K562 (cell line): Measurements from ENCODE around the gene ARHGEF16. TPM values are rescaled to one million over a fixed set of nuclear protein-coding genes. Genes with fewer than 3 reads are reported as not detected.

ENCODE experiments used
- ATAC-seq: fragments of 200-7000 bp; cut with Tn5 transposase; 3 replicates; pipeline ENCODE4 v1.9.1; 2020; ENCODE audit warnings: moderate library complexity
- BruUV-seq: library from RNA; stranded (reverse); fragments of 400-500 nt; replicated peaks from 2 replicates; lab custom pipeline; 2021; lab: Mats Ljungman, UMichigan
- CTCF ChIA-PET: fragments of 300-600 bp; formaldehyde crosslinking; extraction: SDS; loops from one replicate; lab custom pipeline; 2021; ENCODE audit warnings: low intra/inter-chr PET ratio; lab: Yijun Ruan, JAX
- POLR2A ChIA-PET: fragments of 300-600, 350-650 bp; sonication (Branson Sonifier 250); formaldehyde crosslinking; extraction: SDS; loops from one replicate; lab custom pipeline; 2021; ENCODE audit warnings: antibody characterized with exemption, inconsistent platforms; lab: Yijun Ruan, JAX
- DNase-seq, 4 experiments: peaks; one replicate each; pipeline versions ENCODE4 v3.0.0 to v3.0.0-alpha.2; 2011 to 2018; ENCODE audit warnings: low spot score in 3 of 4, mixed read lengths in 3 of 4; ENCODE audit errors: extremely low read depth in 1 of 4
- FAIRE-seq: peaks from 2 replicates; lab custom pipeline; 2011; peaks lifted over from hg19 to GRCh38; lab: Jason Lieb, UNC
- H2AFZ ChIP-seq: 2 replicates; pipeline ENCODE4 v1.6.0; 2011; ENCODE audit warnings: low read depth, low read length, control low read depth, inconsistent platforms
- H3K27ac ChIP-seq: fragments of 200-600 bp; 3 replicates; pipeline ENCODE4 v1.8.0; 2011; ENCODE audit warnings: low read depth, mild to moderate bottlenecking, control low read depth, inconsistent platforms, low read length, moderate library complexity, mixed read lengths; ENCODE audit errors: extremely low read depth
- H3K27me3 ChIP-seq, 2 experiments: fragments of 300-600 bp in 1 of 2; 2 replicates in 1 of 2; 3 replicates in 1 of 2; pipeline versions ENCODE4 v1.6.0 to v1.8.0; 2011; ENCODE audit warnings: inconsistent platforms in 2 of 2, low read length in 2 of 2, mild to moderate bottlenecking in 1 of 2, mixed read lengths in 1 of 2, moderate library complexity in 1 of 2; ENCODE audit not compliant: control insufficient read depth in 2 of 2, insufficient read depth in 2 of 2
- H3K36me3 ChIP-seq: fragments of 300-600 bp; 3 replicates; pipeline ENCODE4 v1.8.0; 2011; ENCODE audit warnings: mild to moderate bottlenecking, low read length, inconsistent platforms; ENCODE audit not compliant: control insufficient read depth, insufficient read depth
- H3K4me1 ChIP-seq, 2 experiments: fragments of 200-600 bp in 1 of 2; replicated peaks in 1 of 2; 2 replicates in 1 of 2; 3 replicates in 1 of 2; pipeline versions ENCODE4 v1.5.1 to v1.8.0; 2011; ENCODE audit warnings: inconsistent platforms in 2 of 2, low read length in 2 of 2, mild to moderate bottlenecking in 1 of 2, mixed read lengths in 1 of 2, moderate library complexity in 1 of 2; ENCODE audit not compliant: control insufficient read depth in 2 of 2, insufficient read depth in 2 of 2
- H3K4me2 ChIP-seq: 2 replicates; pipeline ENCODE4 v1.6.1; 2011; ENCODE audit warnings: low read length, control low read depth, inconsistent platforms, mixed read lengths; ENCODE audit not compliant: insufficient read depth
- H3K4me3 ChIP-seq: fragments of 200-600 bp; sonication (generic), shearing (Covaris generic); 2 replicates; pipeline ENCODE4 v1.5.1; 2016; ENCODE audit warnings: control low read depth, inconsistent platforms
- H3K79me2 ChIP-seq: fragments of 200-600 bp; 3 replicates; pipeline ENCODE4 v1.8.0; 2011; ENCODE audit warnings: low read length, inconsistent platforms; ENCODE audit not compliant: control insufficient read depth, insufficient read depth
- H3K9ac ChIP-seq, 2 experiments: 2 replicates each; pipeline versions ENCODE4 v1.6.0 to v1.6.1; 2011; ENCODE audit warnings: low read depth in 2 of 2, low read length in 2 of 2, control low read depth in 1 of 2, inconsistent platforms in 1 of 2, mild to moderate bottlenecking in 1 of 2, mixed read lengths in 1 of 2; ENCODE audit not compliant: insufficient read depth in 1 of 2
- H3K9me1 ChIP-seq: one replicate; pipeline ENCODE4 v1.6.0; 2011; ENCODE audit warnings: inconsistent platforms, mild to moderate bottlenecking, low read length, moderate library complexity; ENCODE audit not compliant: control insufficient read depth, insufficient read depth
- H3K9me3 ChIP-seq: replicated peaks from 2 replicates; pipeline ENCODE4 v1.5.1; 2011; ENCODE audit warnings: low read depth, low read length, inconsistent platforms; ENCODE audit not compliant: control insufficient read depth, insufficient read depth
- H4K20me1 ChIP-seq: replicated peaks from 2 replicates; pipeline ENCODE4 v1.6.1; 2011; ENCODE audit warnings: low read length, inconsistent platforms, mixed read lengths; ENCODE audit not compliant: control insufficient read depth, insufficient read depth
- CC2D1A ChIP-seq: fragments of 450-650 bp; IDR thresholded peaks from 2 replicates; pipeline ENCODE4 v1.6.1; 2017; ENCODE audit warnings: mild to moderate bottlenecking
- CREB1 ChIP-seq, 2 experiments: sonication (generic) in 1 of 2; formaldehyde crosslinking in 1 of 2; IDR thresholded peaks; 2 replicates each; pipeline versions ENCODE4 v1.6.1 to v1.8.0; 2012 to 2022; ENCODE audit warnings: inconsistent platforms in 1 of 2, mild to moderate bottlenecking in 1 of 2, missing genetic modification reagents in 1 of 2, moderate library complexity in 1 of 2
- ETV1 ChIP-seq: fragments of 450-650 bp; conservative IDR thresholded peaks from 2 replicates; pipeline ENCODE4 v1.6.1; 2016; ENCODE audit warnings: missing genetic modification characterization, control low read depth, low read depth, missing compliant biosample characterization
- FOXA3 ChIP-seq, 2 experiments: fragments of 450-650 bp in 1 of 2; sonication (generic) in 1 of 2; formaldehyde crosslinking; IDR thresholded peaks in 1 of 2; conservative IDR thresholded peaks in 1 of 2; 2 replicates each; pipeline versions ENCODE4 v1.4.0 to v1.8.0; 2020 to 2022; ENCODE audit warnings: mild to moderate bottlenecking in 2 of 2, missing genetic modification reagents in 1 of 2
- GATAD2B ChIP-seq: fragments of 450-650 bp; IDR thresholded peaks from 2 replicates; pipeline ENCODE4 v1.6.1; 2017; ENCODE audit warnings: mild to moderate bottlenecking, borderline replicate concordance
- GTF2F1 ChIP-seq: IDR thresholded peaks from 2 replicates; pipeline ENCODE4 v1.6.1; 2011; ENCODE audit warnings: low read depth, low read length, improper control_type of control experiment
- HIVEP1 ChIP-seq: fragments of 250-450 bp; sonication (Bioruptor Pico); IDR thresholded peaks from 2 replicates; pipeline ENCODE4 v1.4.0; 2020; ENCODE audit warnings: mild to moderate bottlenecking
- HNRNPH1 ChIP-seq: fragments of 200-400 bp; formaldehyde crosslinking; optimal IDR thresholded peaks from 2 replicates; pipeline ENCODE3; 2017; ENCODE audit warnings: low read depth, mild to moderate bottlenecking, low read length, moderate library complexity
- KDM5B ChIP-seq: fragments of 200-600 bp; sonication (generic); IDR thresholded peaks from 2 replicates; pipeline ENCODE4 v1.6.1; 2012; ENCODE audit warnings: low read depth, mild to moderate bottlenecking, moderate library complexity, low read length, control low read depth, inconsistent platforms; ENCODE audit not compliant: insufficient replicate concordance
- KLF16 ChIP-seq: IDR thresholded peaks from 2 replicates; pipeline ENCODE4 v1.6.1; 2016; ENCODE audit warnings: antibody characterized with exemption
- MEIS2 ChIP-seq: fragments of 450-650 bp; IDR thresholded peaks from 2 replicates; pipeline ENCODE4 v1.6.1; 2014; ENCODE audit warnings: mild to moderate bottlenecking; ENCODE audit not compliant: partially characterized antibody
- NFIC ChIP-seq: fragments of 450-650 bp; IDR thresholded peaks from 2 replicates; pipeline ENCODE4 v1.6.1; 2017; ENCODE audit warnings: mild to moderate bottlenecking, inconsistent platforms
- NR2C1 ChIP-seq, 2 experiments: fragments of 450-650 bp; IDR thresholded peaks; 2 replicates each; pipeline ENCODE4 v1.6.1; 2017; ENCODE audit warnings: mild to moderate bottlenecking in 2 of 2, antibody characterized with exemption in 1 of 2, inconsistent platforms in 1 of 2, missing compliant biosample characterization in 1 of 2, missing genetic modification characterization in 1 of 2
- PRPF4 ChIP-seq: fragments of 200-400 bp; formaldehyde crosslinking; IDR thresholded peaks from one replicate; pipeline ENCODE4 v1.6.1; 2017; ENCODE audit warnings: low read length, low read depth, mild to moderate bottlenecking; ENCODE audit not compliant: insufficient read depth, poor library complexity, severe bottlenecking
- RFX1 ChIP-seq: fragments of 450-650 bp; IDR thresholded peaks from 2 replicates; pipeline ENCODE4 v1.6.1; 2016; ENCODE audit warnings: mild to moderate bottlenecking, moderate library complexity
- ZNF280A ChIP-seq: fragments of 450-650 bp; IDR thresholded peaks from 2 replicates; pipeline ENCODE4 v1.6.1; 2018; ENCODE audit warnings: mild to moderate bottlenecking, low read depth; ENCODE audit not compliant: partially characterized antibody
- ZNF395 ChIP-seq: fragments of 200-800 bp; sonication (Bioruptor generic); IDR thresholded peaks from 2 replicates; pipeline ENCODE4 v1.6.1; 2017; ENCODE audit warnings: missing genetic modification characterization, missing compliant biosample characterization
- ZNF511 ChIP-seq: sonication (generic); formaldehyde crosslinking; IDR thresholded peaks from 2 replicates; pipeline ENCODE4 v1.8.0; 2022; ENCODE audit warnings: mild to moderate bottlenecking, missing genetic modification reagents
- ZNF668 ChIP-seq: fragments of 250-450 bp; sonication (Bioruptor Pico); IDR thresholded peaks from 2 replicates; pipeline ENCODE4 v1.8.0; 2022; ENCODE audit warnings: mild to moderate bottlenecking, inconsistent platforms
- WGBS: fragments of 100-300 bp; shearing (Covaris generic); methylation state at CpG from one replicate; pipeline ENCODE4 v1.1.6; 2016; ENCODE audit warnings: low coverage, mixed read lengths; ENCODE audit not compliant: insufficient coverage; ENCODE audit errors: missing lambda C conversion rate; 5-methylcytosine and 5-hydroxymethylcytosine counted together
- in situ Hi-C: fragments of 300-500 bp; cut with MboI; formaldehyde crosslinking; loops from 4 replicates; pipeline ENCODE4 v1.15.0; 2018; ENCODE audit warnings: inconsistent platforms, mixed read lengths
- intact Hi-C: fragments of 100-400 bp; cut with micrococcal nuclease; formaldehyde crosslinking; loops from 2 replicates; pipeline ENCODE4 v1.14.2; 2022
- polyA plus RNA-seq, 8 experiments: library from polyadenylated mRNA; depleted of rRNA in 4 of 8; stranded (reverse) in 5 of 8; unstranded in 3 of 8; fragments of >200 nt; fragmentation: Nextera tagmentation in 2 of 8; fragmentation: Illumina TruSeq in 1 of 8; extraction: Ambion mirVana in 2 of 8; extraction: Trizol in 1 of 8; gene quantifications; 2 replicates each; pipeline versions ENCODE4 v1.2.1 to v1.2.3, GENCODE V29; 2011 to 2014; ENCODE audit warnings: inconsistent platforms in 1 of 8, missing spikeins in 1 of 8
- total RNA-seq, 7 experiments: library from RNA; depleted of rRNA in 6 of 7; stranded (reverse); fragments of >200 nt in 6 of 7; fragmentation: Illumina TruSeq in 2 of 7; extraction: Trizol in 2 of 7; gene quantifications; 2 replicates each; pipeline versions ENCODE4 v1.2.1 to v1.2.3, GENCODE V29; 2011 to 2021; ENCODE audit warnings: low replicate concordance in 1 of 7

Gene ARHGEF16
- total and polyA plus RNA-seq, 9 of the 15 experiments (the other 6 are each of a cell fraction or from before 2014, with no cell fraction given): 0.15 to 1.2 (median 0.49) TPM; not detected in 2

- TF ChIP-seq ZNF511 (no peak), PRPF4 (no peak), HIVEP1 (CRISPR knock-in tag) (no peak), GATAD2B (no peak), FOXA3 (CRISPR knock-in tag; conservative IDR thresholded peaks at IDR 0.05 in 1 of 2, IDR thresholded peaks at IDR 0.05 in 1 of 2) (no peak)
These were observed 12.6 kb upstream of the ARHGEF16 start (continued) for GRCh38 chr1:3441880-3442279.

- Histone ChIP-seq H3K9me1 (no peaks in the 10 kb centered on the region), H4K20me1 (peaks cover 3% of the 10 kb centered on the region; the same call in 1 of the 2 replicates), H3K9me3 (no peaks in the 10 kb centered on the region), H3K4me2 (no peak overlapping the region), H3K4me1 (no peaks in the 10 kb centered on the region), H3K27me3 (peaks cover 29 to 56% of the 10 kb centered on the region in 2 experiments; a peak in 4 of 5 replicates), H2AFZ (no peak overlapping the region), H3K36me3 (no peaks in the 10 kb centered on the region), H3K27ac (no peak overlapping the region), H3K9ac (no peak overlapping the region), H3K79me2 (no peaks in the 10 kb centered on the region), H3K4me3 (no peak overlapping the region)
- under 1% methylated on average over 13 of the region's 13 CpGs for WGBS
- ChIA-PET CTCF (no interaction called here), POLR2A (interaction anchor here (0.8 to 0.9 kb wide), 2 partner anchors 8 to 91 kb away, joined by 3 to 4 read pairs; no protein-coding TSS in a partner anchor)
- intact Hi-C loops: no loop called here
- no peak for ATAC-seq
- no peak for DNase-seq
- FAIRE-seq: no peak
- in situ Hi-C loops: loop anchor here (5.0 kb wide), 1 partner anchor 180 kb away; no protein-coding TSS in a partner anchor
- BruUV-seq: no TSS peak
- TF ChIP-seq CC2D1A (no peak), GTF2F1 (no peak), HNRNPH1 (no peak), ZNF395 (CRISPR knock-in tag) (no peak), ETV1 (tag) (no peak), KLF16 (no peak), NR2C1 (IDR thresholded peaks at IDR 0.05) (no peak), NR2C1 (tag; IDR thresholded peaks at IDR 0.05) (no peak), ZNF668 (CRISPR knock-in tag) (no peak), RFX1 (no peak), ZNF280A (no peak), KDM5B (no peak), NFIC (no peak), CREB1 (IDR thresholded peaks at IDR 0.05) (no peak), CREB1 (CRISPR knock-in tag; IDR thresholded peaks at IDR 0.05) (no peak), MEIS2 (no peak)
These were observed 12.1 kb upstream of the ARHGEF16 start for GRCh38 chr1:3442331-3442730.
